HEK293 (cell line): Measurements from ENCODE around the gene NLK.
A peak's percentile ranks its signal among the peaks of the same experiment; 100 is the strongest.

ENCODE experiments used
- CTCF ChIA-PET: fragments of 350-600 bp; formaldehyde crosslinking; extraction: SDS; loops from one replicate; lab custom pipeline; 2021; ENCODE audit warnings: antibody characterized with exemption; lab: Yijun Ruan, JAX
- POLR2A ChIA-PET: fragments of 300-600 bp; formaldehyde crosslinking; extraction: SDS; loops from one replicate; lab custom pipeline; 2020; ENCODE audit warnings: antibody characterized with exemption, inconsistent platforms; lab: Yijun Ruan, JAX
- H3K27ac ChIP-seq: fragments of 200-500 bp; sonication (Bioruptor generic); 2 replicates; pipeline ENCODE4 v1.5.1; 2014; ENCODE audit warnings: low read depth, low read length, control low read depth, inconsistent platforms; ENCODE audit errors: extremely low read depth
- H3K36me3 ChIP-seq, 2 experiments: fragments of 200-500 bp in 1 of 2; sonication (Bioruptor generic) in 1 of 2; 1 replicate in 1 of 2; 2 replicates in 1 of 2; pipeline ENCODE4 v1.5.1; 2014 to 2017; ENCODE audit warnings: inconsistent platforms in 2 of 2, low read length in 2 of 2; ENCODE audit not compliant: control insufficient read depth in 2 of 2, insufficient read depth in 1 of 2
- H3K4me1 ChIP-seq: fragments of 200-500 bp; sonication (Bioruptor generic); 2 replicates; pipeline ENCODE4 v1.5.1; 2014; ENCODE audit warnings: mild to moderate bottlenecking, low read length, inconsistent platforms; ENCODE audit not compliant: control insufficient read depth, insufficient read depth
- H3K4me3 ChIP-seq: 2 replicates; pipeline ENCODE4 v1.5.1; 2011; ENCODE audit warnings: low read depth, mild to moderate bottlenecking, control low read depth, low read length, moderate library complexity
- H3K9me3 ChIP-seq: fragments of 200-500 bp; sonication (Bioruptor generic); 2 replicates; pipeline ENCODE4 v1.5.1; 2014; ENCODE audit warnings: low read depth, low read length, inconsistent platforms; ENCODE audit not compliant: control insufficient read depth, insufficient read depth
- PRDM6 ChIP-seq: fragments of 450-650 bp; formaldehyde crosslinking; IDR thresholded peaks from 2 replicates; pipeline ENCODE4 v1.5.1; 2017; ENCODE audit warnings: missing biosample characterization, missing genetic modification characterization
- SCRT2 ChIP-seq: fragments of 450-650 bp; formaldehyde crosslinking; IDR thresholded peaks from 2 replicates; pipeline ENCODE4 v1.5.1; 2016; ENCODE audit warnings: missing biosample characterization, missing genetic modification characterization
- ZBTB6 ChIP-seq: fragments of 450-650 bp; formaldehyde crosslinking; IDR thresholded peaks from 2 replicates; pipeline ENCODE4 v1.5.1; 2017; ENCODE audit warnings: missing biosample characterization, missing genetic modification characterization
- ZFP41 ChIP-seq: fragments of 450-650 bp; formaldehyde crosslinking; IDR thresholded peaks from 2 replicates; pipeline ENCODE4 v1.5.1; 2016; ENCODE audit warnings: missing biosample characterization, missing genetic modification characterization, borderline replicate concordance
- ZNF155 ChIP-seq: fragments of 450-650 bp; formaldehyde crosslinking; IDR thresholded peaks from 2 replicates; pipeline ENCODE4 v1.5.1; 2016; ENCODE audit warnings: missing biosample characterization, missing genetic modification characterization
- ZNF280D ChIP-seq: fragments of 450-650 bp; formaldehyde crosslinking; IDR thresholded peaks from 2 replicates; pipeline ENCODE4 v1.5.1; 2016; ENCODE audit warnings: missing biosample characterization, missing genetic modification characterization
- ZNF341 ChIP-seq: fragments of 450-650 bp; formaldehyde crosslinking; IDR thresholded peaks from 2 replicates; pipeline ENCODE4; 2016; ENCODE audit warnings: low read depth, missing biosample characterization, missing genetic modification characterization
- ZNF404 ChIP-seq: fragments of 450-650 bp; formaldehyde crosslinking; IDR thresholded peaks from 2 replicates; pipeline ENCODE4 v1.5.1; 2017; ENCODE audit warnings: missing biosample characterization, missing genetic modification characterization
- ZNF416 ChIP-seq: fragments of 450-650 bp; formaldehyde crosslinking; IDR thresholded peaks from 2 replicates; pipeline ENCODE4 v1.5.1; 2016; ENCODE audit warnings: missing biosample characterization, missing genetic modification characterization
- ZNF560 ChIP-seq: fragments of 450-650 bp; formaldehyde crosslinking; IDR thresholded peaks from 2 replicates; pipeline ENCODE4 v1.5.1; 2017; ENCODE audit warnings: missing biosample characterization, missing genetic modification characterization, borderline replicate concordance
- ZNF571 ChIP-seq: fragments of 450-650 bp; formaldehyde crosslinking; IDR thresholded peaks from 2 replicates; pipeline ENCODE4 v1.5.0; 2017; ENCODE audit warnings: missing biosample characterization, missing genetic modification characterization
- ZSCAN23 ChIP-seq: fragments of 450-650 bp; formaldehyde crosslinking; IDR thresholded peaks from 2 replicates; pipeline ENCODE4 v1.5.1; 2016; ENCODE audit warnings: missing biosample characterization, missing genetic modification characterization
- ZXDB ChIP-seq: fragments of 450-650 bp; formaldehyde crosslinking; IDR thresholded peaks from 2 replicates; pipeline ENCODE4 v1.5.1; 2016; ENCODE audit warnings: missing biosample characterization, missing genetic modification characterization

NLK gene

GRCh38 chr17:28047806-28048205 is 5.3 kb downstream of the NLK start (continued):
- no peak for TF ChIP-seq ZNF341 (tag by site-specific recombination)

- peaks cover 0 to 3% of the 10 kb centered on the region in 2 experiments; a peak in 1 of 3 replicates for H3K36me3 ChIP-seq
- ChIA-PET CTCF (interaction anchor here (1.1 kb wide), 1 partner anchor 202 kb away, joined by 3 read pairs; no protein-coding TSS in a partner anchor), POLR2A (no interaction called here)
- TF ChIP-seq ZNF560 (tag by site-specific recombination) (no peak), SCRT2 (tag by site-specific recombination) (peak; percentile 23; the same call in 1 of the 2 replicates), ZSCAN23 (tag by site-specific recombination) (no peak)
- no peaks in the 10 kb centered on the region for H3K9me3 ChIP-seq
- H3K27ac ChIP-seq: no peak overlapping the region
- no peak overlapping the region for H3K4me3 ChIP-seq
- peaks cover 25% of the 10 kb centered on the region for H3K4me1 ChIP-seq
Measured at GRCh38 chr17:28049071-28049470, 6.6 kb downstream of the NLK start.

GRCh38 chr17:28053044-28053670 is 10.7 kb downstream of the NLK start:
- Histone ChIP-seq H3K9me3 (no peaks in the 10 kb centered on the region), H3K4me1 (peaks cover 23% of the 10 kb centered on the region), H3K27ac (no peak overlapping the region), H3K4me3 (no peak overlapping the region)
- TF ChIP-seq ZNF571 (tag by site-specific recombination) (no peak), ZFP41 (tag by site-specific recombination) (no peak), ZNF155 (tag by site-specific recombination) (no peak), ZBTB6 (tag by site-specific recombination) (0 out of 2 replicates have a peak, but pooled peaks have one; percentile 2), ZNF280D (no peak), ZNF404 (tag by site-specific recombination) (no peak), ZXDB (tag by site-specific recombination) (no peak)
- TF ChIP-seq, all 188 proteins: peak for 1
- no peaks in the 10 kb centered on the region for H3K36me3 ChIP-seq
- CTCF ChIA-PET: interaction anchor here (0.8 kb wide), 1 partner anchor 30 kb away, joined by 4 read pairs; no protein-coding TSS in a partner anchor
- POLR2A ChIA-PET: interaction anchor here (2.3 kb wide), 1 partner anchor 12 kb away, joined by 13 read pairs; no protein-coding TSS in a partner anchor

- no peaks in the 10 kb centered on the region for H3K36me3 ChIP-seq
- CTCF ChIA-PET: interaction anchor here (0.6 to 0.8 kb wide), 2 partner anchors 29 to 134 kb away, joined by 4 read pairs; no protein-coding TSS in a partner anchor
- no peaks in the 10 kb centered on the region for H3K9me3 ChIP-seq
- no peak overlapping the region for H3K4me3 ChIP-seq
- no peak for TF ChIP-seq ZNF416 (tag by site-specific recombination)
- TF ChIP-seq PRDM6 (tag by site-specific recombination): 0 out of 2 replicates have a peak, but pooled peaks have one; percentile 3
- TF ChIP-seq, all 188 proteins: peak for 1
- H3K4me1 ChIP-seq: peaks cover 23% of the 10 kb centered on the region
- POLR2A ChIA-PET: interaction anchor here (1.6 to 2.3 kb wide), 2 partner anchors 12 kb away, joined by 8 to 13 read pairs; no protein-coding TSS in a partner anchor
- H3K27ac ChIP-seq: no peak overlapping the region
Measured at GRCh38 chr17:28053725-28054124, 11.2 kb downstream of the NLK start.
